ENCODE results near the gene AHSG.

The AHSG gene

GRCh38 chr3:186653984-186654383 lies 41.1 kb downstream of the AHSG start:
- Histone ChIP-seq H3K27me3 (ENCODE audit: control insufficient read depth in 2 of 2, insufficient read depth in 2 of 2, low read length in 2 of 2) (peaks cover 0 to 2% of the 10 kb centered on the region in 2 donors), H3K4me1 (ENCODE audit: control insufficient read depth in 2 of 2, insufficient read depth in 2 of 2, low read length in 2 of 2) (no peaks in the 10 kb centered on the region), H3K27ac (ENCODE audit: low read depth in 2 of 2, low read length in 2 of 2) (no peak overlapping the region), H3K36me3 (ENCODE audit: control insufficient read depth in 2 of 2, insufficient read depth in 2 of 2, low read length in 2 of 2) (no peaks in the 10 kb centered on the region), H3K4me3 (ENCODE audit: low read length in 2 of 2) (no peak overlapping the region), H3K9me3 (ENCODE audit: control insufficient read depth in 2 of 2, low read length in 2 of 2) (no peaks in the 10 kb centered on the region), H3K9ac (ENCODE audit: low read depth in 1 of 2, low read length in 2 of 2) (no peak overlapping the region)

- no peak overlapping the region for H3K9ac ChIP-seq (ENCODE audit: low read depth in 1 of 2, low read length in 2 of 2)
Measured at GRCh38 chr3:186663361-186664118, 50.7 kb downstream of the AHSG start.

GRCh38 chr3:186664119-186664495 lies 51.2 kb downstream of the AHSG start:
- H3K9ac ChIP-seq (ENCODE audit: low read depth in 1 of 2, low read length in 2 of 2) = no peak overlapping the region
- H3K36me3 ChIP-seq (ENCODE audit: control insufficient read depth in 2 of 2, insufficient read depth in 2 of 2, low read length in 2 of 2) = no peaks in the 10 kb centered on the region
- peaks cover 0 to 3% of the 10 kb centered on the region in 2 donors for H3K27me3 ChIP-seq (ENCODE audit: control insufficient read depth in 2 of 2, insufficient read depth in 2 of 2, low read length in 2 of 2)
- H3K9me3 ChIP-seq (ENCODE audit: control insufficient read depth in 2 of 2, low read length in 2 of 2) = no peaks in the 10 kb centered on the region
- no peak overlapping the region for H3K4me3 ChIP-seq (ENCODE audit: low read length in 2 of 2)
- no peak overlapping the region for H3K27ac ChIP-seq (ENCODE audit: low read depth in 2 of 2, low read length in 2 of 2)
- H3K4me1 ChIP-seq (ENCODE audit: control insufficient read depth in 2 of 2, insufficient read depth in 2 of 2, low read length in 2 of 2) = no peaks in the 10 kb centered on the region

More at GRCh38 chr3:186663361-186664118, 50.7 kb downstream of the AHSG start:
- Histone ChIP-seq H3K9me3 (ENCODE audit: control insufficient read depth in 2 of 2, low read length in 2 of 2) (no peaks in the 10 kb centered on the region), H3K36me3 (ENCODE audit: control insufficient read depth in 2 of 2, insufficient read depth in 2 of 2, low read length in 2 of 2) (no peaks in the 10 kb centered on the region), H3K4me3 (ENCODE audit: low read length in 2 of 2) (no peak overlapping the region), H3K27me3 (ENCODE audit: control insufficient read depth in 2 of 2, insufficient read depth in 2 of 2, low read length in 2 of 2) (peaks cover 0 to 3% of the 10 kb centered on the region in 2 donors), H3K4me1 (ENCODE audit: control insufficient read depth in 2 of 2, insufficient read depth in 2 of 2, low read length in 2 of 2) (no peaks in the 10 kb centered on the region), H3K27ac (ENCODE audit: low read depth in 2 of 2, low read length in 2 of 2) (no peak overlapping the region)

- no peaks in the 10 kb centered on the region for H3K36me3 ChIP-seq (ENCODE audit: control insufficient read depth in 2 of 2, insufficient read depth in 2 of 2, low read length in 2 of 2)
- H3K27me3 ChIP-seq (ENCODE audit: control insufficient read depth in 2 of 2, insufficient read depth in 2 of 2, low read length in 2 of 2) = peaks cover 0 to 3% of the 10 kb centered on the region in 2 donors
- no peak overlapping the region for H3K9ac ChIP-seq (ENCODE audit: low read depth in 1 of 2, low read length in 2 of 2)
- H3K4me3 ChIP-seq (ENCODE audit: low read length in 2 of 2) = no peak overlapping the region
- no peaks in the 10 kb centered on the region for H3K4me1 ChIP-seq (ENCODE audit: control insufficient read depth in 2 of 2, insufficient read depth in 2 of 2, low read length in 2 of 2)
- H3K9me3 ChIP-seq (ENCODE audit: control insufficient read depth in 2 of 2, low read length in 2 of 2) = no peaks in the 10 kb centered on the region
- H3K27ac ChIP-seq (ENCODE audit: low read depth in 2 of 2, low read length in 2 of 2) = no peak overlapping the region
Measured at GRCh38 chr3:186664506-186664905, 51.6 kb downstream of the AHSG start.

GRCh38 chr3:186665625-186666188 lies 52.8 kb downstream of the AHSG start, which contains the start of gene HRG:
Gene HRG, plus strand, starts transcription at chr3:186666014. Its CDS starts 18 bp downstream, at chr3:186666032.
- H3K4me1 ChIP-seq (ENCODE audit: control insufficient read depth in 2 of 2, insufficient read depth in 2 of 2, low read length in 2 of 2) = no peaks in the 10 kb centered on the region
- no peak within 1 kb of the TSS for H3K27ac ChIP-seq (ENCODE audit: low read depth in 2 of 2, low read length in 2 of 2)
- no peaks in the 10 kb centered on the region for H3K36me3 ChIP-seq (ENCODE audit: control insufficient read depth in 2 of 2, insufficient read depth in 2 of 2, low read length in 2 of 2)
- H3K9me3 ChIP-seq (ENCODE audit: control insufficient read depth in 2 of 2, low read length in 2 of 2) = no peaks in the 10 kb centered on the region
- no peak within 1 kb of the TSS for H3K4me3 ChIP-seq (ENCODE audit: low read length in 2 of 2)
- no peak within 1 kb of the TSS for H3K9ac ChIP-seq (ENCODE audit: low read depth in 1 of 2, low read length in 2 of 2)
- H3K27me3 ChIP-seq (ENCODE audit: control insufficient read depth in 2 of 2, insufficient read depth in 2 of 2, low read length in 2 of 2) = peaks cover 0 to 3% of the 10 kb centered on the region in 2 donors

GRCh38 chr3:186668426-186668825 lies 55.6 kb downstream of the AHSG start:
- Histone ChIP-seq H3K27me3 (ENCODE audit: control insufficient read depth in 2 of 2, insufficient read depth in 2 of 2, low read length in 2 of 2) (peaks cover 0 to 3% of the 10 kb centered on the region in 2 donors), H3K36me3 (ENCODE audit: control insufficient read depth in 2 of 2, insufficient read depth in 2 of 2, low read length in 2 of 2) (no peaks in the 10 kb centered on the region), H3K4me3 (ENCODE audit: low read length in 2 of 2) (no peak overlapping the region), H3K9ac (ENCODE audit: low read depth in 1 of 2, low read length in 2 of 2) (no peak overlapping the region), H3K9me3 (ENCODE audit: control insufficient read depth in 2 of 2, low read length in 2 of 2) (no peaks in the 10 kb centered on the region), H3K27ac (ENCODE audit: low read depth in 2 of 2, low read length in 2 of 2) (no peak overlapping the region), H3K4me1 (ENCODE audit: control insufficient read depth in 2 of 2, insufficient read depth in 2 of 2, low read length in 2 of 2) (no peaks in the 10 kb centered on the region)

GRCh38 chr3:186669378-186670084 lies 56.7 kb downstream of the AHSG start:
- Histone ChIP-seq H3K27me3 (ENCODE audit: control insufficient read depth in 2 of 2, insufficient read depth in 2 of 2, low read length in 2 of 2) (peaks cover 0 to 2% of the 10 kb centered on the region in 2 donors), H3K4me1 (ENCODE audit: control insufficient read depth in 2 of 2, insufficient read depth in 2 of 2, low read length in 2 of 2) (no peaks in the 10 kb centered on the region), H3K9ac (ENCODE audit: low read depth in 1 of 2, low read length in 2 of 2) (no peak overlapping the region), H3K4me3 (ENCODE audit: low read length in 2 of 2) (no peak overlapping the region), H3K36me3 (ENCODE audit: control insufficient read depth in 2 of 2, insufficient read depth in 2 of 2, low read length in 2 of 2) (no peaks in the 10 kb centered on the region), H3K9me3 (ENCODE audit: control insufficient read depth in 2 of 2, low read length in 2 of 2) (no peaks in the 10 kb centered on the region), H3K27ac (ENCODE audit: low read depth in 2 of 2, low read length in 2 of 2) (no peak overlapping the region)

GRCh38 chr3:186670155-186670554 lies 57.3 kb downstream of the AHSG start:
- Histone ChIP-seq H3K36me3 (ENCODE audit: control insufficient read depth in 2 of 2, insufficient read depth in 2 of 2, low read length in 2 of 2) (no peaks in the 10 kb centered on the region), H3K27ac (ENCODE audit: low read depth in 2 of 2, low read length in 2 of 2) (no peak overlapping the region), H3K4me3 (ENCODE audit: low read length in 2 of 2) (no peak overlapping the region), H3K4me1 (ENCODE audit: control insufficient read depth in 2 of 2, insufficient read depth in 2 of 2, low read length in 2 of 2) (no peaks in the 10 kb centered on the region), H3K27me3 (ENCODE audit: control insufficient read depth in 2 of 2, insufficient read depth in 2 of 2, low read length in 2 of 2) (no peaks in the 10 kb centered on the region), H3K9ac (ENCODE audit: low read depth in 1 of 2, low read length in 2 of 2) (no peak overlapping the region), H3K9me3 (ENCODE audit: control insufficient read depth in 2 of 2, low read length in 2 of 2) (no peaks in the 10 kb centered on the region)

All from mucosa of rectum (tissue), 2 donors.